SU-DHL-6 (cell line): Measurements from ENCODE around the gene PYGB.
"Not testable (repeated sequence)": the region's sequence is repeated elsewhere in the genome, so short reads cannot be mapped to it uniquely, and the experiment has no call there.

Source experiments
- H2AFZ ChIP-seq: fragments of 200-600 bp; sonication (generic); 2 replicates; pipeline ENCODE4 v1.6.1; 2014; ENCODE audit warnings: low read depth, mild to moderate bottlenecking, moderate library complexity, mixed read lengths, antibody characterized with exemption, low read length; ENCODE audit not compliant: severe bottlenecking
- H3F3A ChIP-seq: fragments of 200-600 bp; shearing (Covaris generic); 2 replicates; pipeline ENCODE4 v1.6.0; 2016; ENCODE audit warnings: antibody characterized with exemption, mild to moderate bottlenecking; ENCODE audit not compliant: insufficient read depth
- H3K27ac ChIP-seq: fragments of 200-600 bp; sonication (generic); 2 replicates; pipeline ENCODE4 v1.5.1; 2016; ENCODE audit warnings: low read depth, mild to moderate bottlenecking, low read length, moderate library complexity, mixed read lengths
- H3K27me3 ChIP-seq: fragments of 200-600 bp; sonication (generic), shearing (Covaris generic); 2 replicates; pipeline ENCODE4 v1.6.0; 2014; ENCODE audit warnings: mild to moderate bottlenecking, low read length
- H3K36me3 ChIP-seq: fragments of 200-600 bp; sonication (generic); 2 replicates; pipeline ENCODE4 v1.6.1; 2014; ENCODE audit warnings: mild to moderate bottlenecking, low read length, mixed read lengths
- H3K4me2 ChIP-seq: fragments of 300-600, 200-600 bp; shearing (Covaris generic), sonication (generic); 2 replicates; pipeline ENCODE4 v1.6.0; 2014; ENCODE audit warnings: low read length, low read depth, mild to moderate bottlenecking; ENCODE audit not compliant: poor library complexity, severe bottlenecking
- H3K4me3 ChIP-seq: fragments of 200-600 bp; sonication (generic); 2 replicates; pipeline ENCODE4 v1.5.1; 2014; ENCODE audit warnings: antibody characterized with exemption, low read length, mild to moderate bottlenecking, mixed read lengths; ENCODE audit not compliant: insufficient read depth, poor library complexity, severe bottlenecking
- H3K79me2 ChIP-seq: fragments of 200-600 bp; sonication (generic); 2 replicates; pipeline ENCODE4 v1.6.1; 2014; ENCODE audit warnings: mild to moderate bottlenecking, low read length, moderate library complexity; ENCODE audit not compliant: insufficient read depth
- H3K9ac ChIP-seq: fragments of 200-600 bp; sonication (generic); 2 replicates; pipeline ENCODE4 v1.7.0; 2014; ENCODE audit warnings: mild to moderate bottlenecking, low read length
- H3K9me2 ChIP-seq: fragments of 200-600 bp; sonication (generic); replicated peaks from 2 replicates; pipeline ENCODE4 v1.6.1; 2014; ENCODE audit warnings: low read length; ENCODE audit not compliant: insufficient read depth
- H3K9me3 ChIP-seq: fragments of 200-600 bp; sonication (generic); 2 replicates; pipeline ENCODE4 v1.6.1; 2014; ENCODE audit warnings: low read length, mixed read lengths; ENCODE audit not compliant: insufficient read depth
- H4K20me1 ChIP-seq: fragments of 200-600 bp; sonication (generic); 2 replicates; pipeline ENCODE4 v1.6.1; 2014; ENCODE audit warnings: low read depth, mild to moderate bottlenecking, antibody characterized with exemption, low read length, moderate library complexity, mixed read lengths
- EZH2phosphoT487 ChIP-seq: fragments of 200-600 bp; sonication (generic), shearing (Covaris generic); conservative IDR thresholded peaks from 2 replicates; pipeline ENCODE4 v1.6.1; 2018; ENCODE audit warnings: mild to moderate bottlenecking, antibody characterized with exemption, low read length, moderate library complexity, mixed read lengths
- TF ChIP-seq, protein P1 (sequence below): fragments of 200-600 bp; sonication (generic); IDR thresholded peaks from one replicate; pipeline ENCODE4 v1.5.1; 2017; ENCODE audit warnings: antibody characterized with exemption, mild to moderate bottlenecking, low read length, moderate library complexity; ENCODE audit not compliant: insufficient read depth, poor library complexity, severe bottlenecking

The PYGB gene

GRCh38 chr20:25310921-25311728, 63.2 kb downstream of the PYGB start:
- no peak overlapping the region for H3K4me2 ChIP-seq
- H3K79me2 ChIP-seq, result no peaks in the 10 kb centered on the region
- H2AFZ ChIP-seq, result no peak overlapping the region
- no peaks in the 10 kb centered on the region for H3K9me3 ChIP-seq
- H3F3A ChIP-seq, result no peaks in the 10 kb centered on the region
- no peak for TF ChIP-seq EZH2phosphoT487
- TF ChIP-seq, protein P1, sequence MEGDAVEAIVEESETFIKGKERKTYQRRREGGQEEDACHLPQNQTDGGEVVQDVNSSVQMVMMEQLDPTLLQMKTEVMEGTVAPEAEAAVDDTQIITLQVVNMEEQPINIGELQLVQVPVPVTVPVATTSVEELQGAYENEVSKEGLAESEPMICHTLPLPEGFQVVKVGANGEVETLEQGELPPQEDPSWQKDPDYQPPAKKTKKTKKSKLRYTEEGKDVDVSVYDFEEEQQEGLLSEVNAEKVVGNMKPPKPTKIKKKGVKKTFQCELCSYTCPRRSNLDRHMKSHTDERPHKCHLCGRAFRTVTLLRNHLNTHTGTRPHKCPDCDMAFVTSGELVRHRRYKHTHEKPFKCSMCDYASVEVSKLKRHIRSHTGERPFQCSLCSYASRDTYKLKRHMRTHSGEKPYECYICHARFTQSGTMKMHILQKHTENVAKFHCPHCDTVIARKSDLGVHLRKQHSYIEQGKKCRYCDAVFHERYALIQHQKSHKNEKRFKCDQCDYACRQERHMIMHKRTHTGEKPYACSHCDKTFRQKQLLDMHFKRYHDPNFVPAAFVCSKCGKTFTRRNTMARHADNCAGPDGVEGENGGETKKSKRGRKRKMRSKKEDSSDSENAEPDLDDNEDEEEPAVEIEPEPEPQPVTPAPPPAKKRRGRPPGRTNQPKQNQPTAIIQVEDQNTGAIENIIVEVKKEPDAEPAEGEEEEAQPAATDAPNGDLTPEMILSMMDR, result no peak
- H4K20me1 ChIP-seq, result no peaks in the 10 kb centered on the region
- no peak overlapping the region for H3K9ac ChIP-seq
- no peaks in the 10 kb centered on the region for H3K27me3 ChIP-seq
- H3K4me3 ChIP-seq, result no peak overlapping the region
- H3K9me2 ChIP-seq, result no peaks in the 10 kb centered on the region
- H3K36me3 ChIP-seq, result no peaks in the 10 kb centered on the region
- no peak overlapping the region for H3K27ac ChIP-seq

DNA sequence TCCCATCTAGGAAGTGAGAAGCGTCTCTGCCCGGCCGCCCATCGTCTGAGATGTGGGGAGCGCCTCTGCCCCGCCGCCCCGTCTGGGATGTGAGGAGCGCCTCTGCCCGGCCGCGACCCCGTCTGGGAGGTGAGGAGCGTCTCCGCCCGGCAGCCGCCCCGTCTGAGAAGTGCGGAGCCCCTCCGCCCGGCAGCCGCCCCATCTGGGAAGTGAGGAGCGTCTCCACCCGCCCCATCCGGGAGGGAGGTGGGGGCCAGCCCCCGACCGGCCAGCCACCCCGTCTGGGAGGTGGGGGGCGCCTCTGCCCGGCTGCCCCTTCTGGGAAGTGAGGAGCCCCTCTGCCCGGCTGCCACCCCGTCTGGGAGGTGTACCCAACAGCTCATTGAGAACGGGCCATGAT, 64.8 kb downstream of the PYGB start:
- not testable (repeated sequence) for H3K4me2 ChIP-seq, H3K9me3 ChIP-seq, H3K79me2 ChIP-seq

DNA sequence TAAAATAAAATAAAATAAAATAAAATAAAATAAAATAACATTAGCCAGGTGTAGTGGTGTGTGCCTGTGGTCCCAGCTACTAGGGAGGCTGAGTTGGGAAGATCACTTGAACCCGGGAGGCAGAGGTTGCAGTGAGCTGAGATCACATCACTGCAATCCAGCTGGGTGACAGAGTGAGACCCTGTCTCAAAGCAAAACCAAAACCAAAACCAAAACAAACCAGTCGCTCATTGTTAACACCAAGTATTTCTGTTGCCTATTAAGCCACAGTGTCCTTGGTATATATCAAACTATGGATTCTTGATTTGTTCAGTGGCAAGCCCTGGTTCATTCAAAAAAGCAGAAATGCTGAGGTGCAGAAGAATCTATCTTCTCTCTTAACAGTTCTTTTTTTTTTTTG, 65.7 kb downstream of the PYGB start:
- Histone ChIP-seq H3K79me2 (no peaks in the 10 kb centered on the region), H3K9me3 (no peaks in the 10 kb centered on the region), H3K4me3 (no peak overlapping the region)

More for the DNA sequence above, 64.8 kb downstream of the PYGB start:
- not testable (repeated sequence) for H2AFZ ChIP-seq, H3K4me3 ChIP-seq, H3K9me2 ChIP-seq, H3K9ac ChIP-seq, H3K27ac ChIP-seq, H3K27me3 ChIP-seq, H3K36me3 ChIP-seq, H3F3A ChIP-seq, H4K20me1 ChIP-seq

More for the DNA sequence above, 65.7 kb downstream of the PYGB start:
- H3K36me3 ChIP-seq, result no peaks in the 10 kb centered on the region
- H2AFZ ChIP-seq, result no peak overlapping the region
- no peak overlapping the region for H3K4me2 ChIP-seq
- H3K9me2 ChIP-seq, result no peaks in the 10 kb centered on the region
- no peaks in the 10 kb centered on the region for H3K27me3 ChIP-seq
- H4K20me1 ChIP-seq, result no peaks in the 10 kb centered on the region
- no peak overlapping the region for H3K9ac ChIP-seq
- no peak for TF ChIP-seq EZH2phosphoT487
- TF ChIP-seq, protein P1, result no peak
- no peak overlapping the region for H3K27ac ChIP-seq
- peaks cover 3% of the 10 kb centered on the region; the same call in 1 of the 2 replicates for H3F3A ChIP-seq
